ENCODE measurements around the gene MYH14. TPM values are rescaled to one million over a fixed set of nuclear protein-coding genes. Genes with fewer than 3 reads are reported as not detected.

The MYH14 gene
- total and polyA plus RNA-seq, 2 of the 8 experiments (the other 6 are each of a cell fraction or from before 2014, with no cell fraction given): 17.3 to 28.6 TPM

DNA sequence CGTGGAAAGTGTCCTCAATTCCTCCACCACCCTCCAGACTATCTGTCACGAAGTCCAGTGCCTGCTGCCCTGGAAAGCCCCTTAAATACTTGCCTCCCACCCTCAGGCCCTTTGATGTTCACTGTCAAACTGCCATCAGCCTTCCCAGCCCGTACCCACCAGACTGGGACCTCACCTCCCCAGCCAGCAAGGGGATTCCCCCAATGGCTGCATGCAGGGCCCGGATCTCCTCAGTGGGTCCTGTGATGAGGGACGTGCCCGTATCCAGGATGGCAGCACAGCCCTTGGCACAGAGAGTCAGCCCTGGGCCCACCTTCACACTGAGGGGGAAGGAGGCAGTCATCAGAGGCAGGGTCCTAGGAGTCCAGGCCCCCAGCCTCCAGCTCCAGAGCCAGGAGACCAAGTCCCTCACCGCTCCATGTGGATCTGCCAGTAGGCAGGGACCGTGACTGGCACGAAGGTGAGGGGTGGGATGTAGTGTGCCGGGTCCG lies 156.0 kb downstream of the MYH14 start (continued):
- TF ChIP-seq SIN3A (conservative IDR thresholded peaks at IDR 0.05 in 1 of 2, IDR thresholded peaks at IDR 0.05 in 1 of 2; ENCODE audit: low read depth in 1 of 2, low read length in 2 of 2): no peak
- TF ChIP-seq EP300 (IDR thresholded peaks at IDR 0.05; ENCODE audit: borderline replicate concordance in 1 of 2, low read depth in 2 of 2, low read length in 2 of 2): no peak
- TF ChIP-seq SP2 (IDR thresholded peaks at IDR 0.05; ENCODE audit: low read length): no peak
- no peak for TF ChIP-seq SIX5 (IDR thresholded peaks at IDR 0.05; ENCODE audit: low read depth, low read length)
- TF ChIP-seq CREB1 (IDR thresholded peaks at IDR 0.05): no peak
- TF ChIP-seq HDAC2 (IDR thresholded peaks at IDR 0.05; ENCODE audit: borderline replicate concordance in 1 of 2, low read depth in 2 of 2, low read length in 2 of 2): no peak
- TF ChIP-seq RFX5 (IDR thresholded peaks at IDR 0.05; ENCODE audit: borderline replicate concordance, low read depth, low read length): no peak
- no peak for TF ChIP-seq BCL11A (IDR thresholded peaks at IDR 0.05; ENCODE audit: low read depth in 2 of 2, low read length in 2 of 2)
- TF ChIP-seq CBX5 (IDR thresholded peaks at IDR 0.05; ENCODE audit: low read depth, low read length): no peak

Small RNA genes within 50 kb of the gene (small RNA-seq; reads per million reads assigned to genes)
- gene RF00017 (ENCODE audit: insufficient read depth): not detected

Other genes with a start within 250 kb of the MYH14 start
- not detected in 2 replicates for gene SIGLEC11, start 242.4 kb upstream of the MYH14 start, total RNA-seq (2021; fragmentation: NEBNext Ultra II Directional; extraction: Animal tissue kit (Norgen Biotek cat#: 25700))
- 0.14 and 0.18 TPM in 2 replicates for gene SIGLEC11, start 242.4 kb upstream of the MYH14 start, polyA plus RNA-seq (2011; rRNA removed)
- gene VRK3, start 178.2 kb upstream of the MYH14 start, total RNA-seq (2021; fragmentation: NEBNext Ultra II Directional; extraction: Animal tissue kit (Norgen Biotek cat#: 25700)): 34.5 and 36.1 TPM in 2 replicates
- gene VRK3, start 178.2 kb upstream of the MYH14 start, polyA plus RNA-seq (2011; rRNA removed): 18.4 and 21.3 TPM in 2 replicates
- 11.0 and 11.7 TPM in 2 replicates for gene ZNF473, start 177.6 kb upstream of the MYH14 start, total RNA-seq (2021; fragmentation: NEBNext Ultra II Directional; extraction: Animal tissue kit (Norgen Biotek cat#: 25700))
- gene ZNF473, start 177.6 kb upstream of the MYH14 start, polyA plus RNA-seq (2011; rRNA removed): 5.2 and 5.8 TPM in 2 replicates
- gene IZUMO2, start 40.3 kb upstream of the MYH14 start, total RNA-seq (2021; fragmentation: NEBNext Ultra II Directional; extraction: Animal tissue kit (Norgen Biotek cat#: 25700)): 0.94 and 1.7 TPM in 2 replicates
- gene IZUMO2, start 40.3 kb upstream of the MYH14 start, polyA plus RNA-seq (2011; rRNA removed): 1.9 TPM in 2 replicates
- 7.2 and 8.5 TPM in 2 replicates for gene KCNC3, start 125.8 kb downstream of the MYH14 start, total RNA-seq (2021; fragmentation: NEBNext Ultra II Directional; extraction: Animal tissue kit (Norgen Biotek cat#: 25700))
- gene KCNC3, start 125.8 kb downstream of the MYH14 start, polyA plus RNA-seq (2011; rRNA removed): 3.9 and 6.3 TPM in 2 replicates
- gene NAPSA, start 162.0 kb downstream of the MYH14 start, total RNA-seq (2021; fragmentation: NEBNext Ultra II Directional; extraction: Animal tissue kit (Norgen Biotek cat#: 25700)): 0.71 and 1.1 TPM in 2 replicates
- 0.73 and 0.93 TPM in 2 replicates for gene NAPSA, start 162.0 kb downstream of the MYH14 start, polyA plus RNA-seq (2011; rRNA removed)
- gene NR1H2, start 172.8 kb downstream of the MYH14 start, total RNA-seq (2021; fragmentation: NEBNext Ultra II Directional; extraction: Animal tissue kit (Norgen Biotek cat#: 25700)): 40.3 and 41.4 TPM in 2 replicates
- gene NR1H2, start 172.8 kb downstream of the MYH14 start, polyA plus RNA-seq (2011; rRNA removed): 47.5 and 61.5 TPM in 2 replicates
- 141 and 149 TPM in 2 replicates for gene POLD1, start 180.7 kb downstream of the MYH14 start, total RNA-seq (2021; fragmentation: NEBNext Ultra II Directional; extraction: Animal tissue kit (Norgen Biotek cat#: 25700))
- 142 and 191 TPM in 2 replicates for gene POLD1, start 180.7 kb downstream of the MYH14 start, polyA plus RNA-seq (2011; rRNA removed)
- gene SPIB, start 215.3 kb downstream of the MYH14 start, total RNA-seq (2021; fragmentation: NEBNext Ultra II Directional; extraction: Animal tissue kit (Norgen Biotek cat#: 25700)): 9.6 and 11.1 TPM in 2 replicates
- gene SPIB, start 215.3 kb downstream of the MYH14 start, polyA plus RNA-seq (2011; rRNA removed): 11.8 and 17.4 TPM in 2 replicates
- gene MYBPC2, start 229.3 kb downstream of the MYH14 start, total RNA-seq (2021; fragmentation: NEBNext Ultra II Directional; extraction: Animal tissue kit (Norgen Biotek cat#: 25700)): 3.1 and 4.1 TPM in 2 replicates
- gene MYBPC2, start 229.3 kb downstream of the MYH14 start, polyA plus RNA-seq (2011; rRNA removed): 1.8 and 2.7 TPM in 2 replicates